Measurements from ENCODE around the gene BLOC1S6. TPM values are rescaled to one million over a fixed set of nuclear protein-coding genes. Genes with fewer than 3 reads are reported as not detected.

BLOC1S6 gene
- polyA plus RNA-seq, 1 donor from 2014 or later = 179 TPM

DNA sequence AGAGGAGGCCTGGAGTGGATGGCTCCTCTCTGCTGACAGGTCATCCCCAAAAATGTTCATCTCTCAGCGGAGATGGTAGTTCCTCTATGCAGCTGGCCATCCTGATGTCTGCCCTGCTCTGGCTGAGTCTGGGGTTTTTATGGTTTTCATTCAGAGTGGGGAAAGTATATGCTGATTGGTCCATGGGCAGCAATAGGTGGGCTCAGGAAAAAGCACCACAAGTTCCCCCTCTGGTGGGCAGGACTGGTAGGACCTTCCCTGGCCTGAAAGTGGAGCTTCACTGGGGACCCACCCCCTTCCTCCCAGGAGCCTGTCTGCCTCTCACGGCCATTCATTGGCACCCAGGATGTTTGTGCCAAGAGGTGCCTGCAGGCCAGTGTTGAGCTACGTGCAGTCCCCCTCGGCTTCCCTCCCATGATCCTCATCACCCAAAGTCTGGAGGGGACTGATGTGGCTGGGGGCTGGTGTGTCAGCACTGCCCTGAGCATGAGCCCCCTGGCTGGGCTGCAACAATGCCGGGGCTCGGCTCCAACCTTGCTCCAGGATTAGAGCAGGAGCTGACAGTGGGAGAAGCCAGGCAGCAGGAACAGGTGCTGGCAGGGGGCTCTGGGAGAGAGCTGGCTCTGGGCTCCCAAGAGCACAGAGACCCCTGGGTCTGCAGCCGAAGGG lies 13.1 kb upstream of the BLOC1S6 start:
- no peaks in the 10 kb centered on the region for H3K9me3 ChIP-seq (ENCODE audit: low read length)
- H3K27me3 ChIP-seq (ENCODE audit: insufficient read depth, low read depth, low read length) = no peaks in the 10 kb centered on the region
- no peak overlapping the region for H3K9ac ChIP-seq (ENCODE audit: low read length)
- TF ChIP-seq POLR2AphosphoS5 (IDR thresholded peaks at IDR 0.05) (no peak), EZH2 (IDR thresholded peaks at IDR 0.05; ENCODE audit: borderline replicate concordance, insufficient read depth, low read length, poor library complexity, severe bottlenecking) (no peak), MXI1 (conservative IDR thresholded peaks at IDR 0.05; ENCODE audit: poor library complexity, severe bottlenecking) (no peak), RAD21 (conservative IDR thresholded peaks at IDR 0.05) (no peak), SMC3 (conservative IDR thresholded peaks at IDR 0.05; ENCODE audit: poor library complexity) (no peak), EP300 (conservative IDR thresholded peaks at IDR 0.05; ENCODE audit: poor library complexity, severe bottlenecking) (no peak), TAF1 (IDR thresholded peaks at IDR 0.05; ENCODE audit: low read depth) (no peak)
- TF ChIP-seq, protein P1, sequence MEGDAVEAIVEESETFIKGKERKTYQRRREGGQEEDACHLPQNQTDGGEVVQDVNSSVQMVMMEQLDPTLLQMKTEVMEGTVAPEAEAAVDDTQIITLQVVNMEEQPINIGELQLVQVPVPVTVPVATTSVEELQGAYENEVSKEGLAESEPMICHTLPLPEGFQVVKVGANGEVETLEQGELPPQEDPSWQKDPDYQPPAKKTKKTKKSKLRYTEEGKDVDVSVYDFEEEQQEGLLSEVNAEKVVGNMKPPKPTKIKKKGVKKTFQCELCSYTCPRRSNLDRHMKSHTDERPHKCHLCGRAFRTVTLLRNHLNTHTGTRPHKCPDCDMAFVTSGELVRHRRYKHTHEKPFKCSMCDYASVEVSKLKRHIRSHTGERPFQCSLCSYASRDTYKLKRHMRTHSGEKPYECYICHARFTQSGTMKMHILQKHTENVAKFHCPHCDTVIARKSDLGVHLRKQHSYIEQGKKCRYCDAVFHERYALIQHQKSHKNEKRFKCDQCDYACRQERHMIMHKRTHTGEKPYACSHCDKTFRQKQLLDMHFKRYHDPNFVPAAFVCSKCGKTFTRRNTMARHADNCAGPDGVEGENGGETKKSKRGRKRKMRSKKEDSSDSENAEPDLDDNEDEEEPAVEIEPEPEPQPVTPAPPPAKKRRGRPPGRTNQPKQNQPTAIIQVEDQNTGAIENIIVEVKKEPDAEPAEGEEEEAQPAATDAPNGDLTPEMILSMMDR (IDR thresholded peaks at IDR 0.05; ENCODE audit: poor library complexity, severe bottlenecking) = no peak
- TF ChIP-seq, protein P2, sequence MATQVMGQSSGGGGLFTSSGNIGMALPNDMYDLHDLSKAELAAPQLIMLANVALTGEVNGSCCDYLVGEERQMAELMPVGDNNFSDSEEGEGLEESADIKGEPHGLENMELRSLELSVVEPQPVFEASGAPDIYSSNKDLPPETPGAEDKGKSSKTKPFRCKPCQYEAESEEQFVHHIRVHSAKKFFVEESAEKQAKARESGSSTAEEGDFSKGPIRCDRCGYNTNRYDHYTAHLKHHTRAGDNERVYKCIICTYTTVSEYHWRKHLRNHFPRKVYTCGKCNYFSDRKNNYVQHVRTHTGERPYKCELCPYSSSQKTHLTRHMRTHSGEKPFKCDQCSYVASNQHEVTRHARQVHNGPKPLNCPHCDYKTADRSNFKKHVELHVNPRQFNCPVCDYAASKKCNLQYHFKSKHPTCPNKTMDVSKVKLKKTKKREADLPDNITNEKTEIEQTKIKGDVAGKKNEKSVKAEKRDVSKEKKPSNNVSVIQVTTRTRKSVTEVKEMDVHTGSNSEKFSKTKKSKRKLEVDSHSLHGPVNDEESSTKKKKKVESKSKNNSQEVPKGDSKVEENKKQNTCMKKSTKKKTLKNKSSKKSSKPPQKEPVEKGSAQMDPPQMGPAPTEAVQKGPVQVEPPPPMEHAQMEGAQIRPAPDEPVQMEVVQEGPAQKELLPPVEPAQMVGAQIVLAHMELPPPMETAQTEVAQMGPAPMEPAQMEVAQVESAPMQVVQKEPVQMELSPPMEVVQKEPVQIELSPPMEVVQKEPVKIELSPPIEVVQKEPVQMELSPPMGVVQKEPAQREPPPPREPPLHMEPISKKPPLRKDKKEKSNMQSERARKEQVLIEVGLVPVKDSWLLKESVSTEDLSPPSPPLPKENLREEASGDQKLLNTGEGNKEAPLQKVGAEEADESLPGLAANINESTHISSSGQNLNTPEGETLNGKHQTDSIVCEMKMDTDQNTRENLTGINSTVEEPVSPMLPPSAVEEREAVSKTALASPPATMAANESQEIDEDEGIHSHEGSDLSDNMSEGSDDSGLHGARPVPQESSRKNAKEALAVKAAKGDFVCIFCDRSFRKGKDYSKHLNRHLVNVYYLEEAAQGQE (IDR thresholded peaks at IDR 0.05; ENCODE audit: borderline replicate concordance) = no peak
- H3F3A ChIP-seq (ENCODE audit: insufficient read depth, low read length, poor library complexity, severe bottlenecking) = no peaks in the 10 kb centered on the region
- H3K27ac ChIP-seq (ENCODE audit: low read length) = no peak overlapping the region
- H3K4me2 ChIP-seq (ENCODE audit: low read length) = no peak overlapping the region
- no peak overlapping the region for H3K4me3 ChIP-seq (ENCODE audit: low read length)
- no peaks in the 10 kb centered on the region for H4K20me1 ChIP-seq (ENCODE audit: insufficient read depth)
- H3K79me2 ChIP-seq (replicated peaks; ENCODE audit: insufficient read depth, low read length) = no peaks in the 10 kb centered on the region
- H3K9me2 ChIP-seq (ENCODE audit: insufficient read depth, low read length) = no peaks in the 10 kb centered on the region
- H2AFZ ChIP-seq (ENCODE audit: low read depth, low read length) = no peak overlapping the region
- no peaks in the 10 kb centered on the region for H3K36me3 ChIP-seq (ENCODE audit: insufficient read depth, low read length)

DNA sequence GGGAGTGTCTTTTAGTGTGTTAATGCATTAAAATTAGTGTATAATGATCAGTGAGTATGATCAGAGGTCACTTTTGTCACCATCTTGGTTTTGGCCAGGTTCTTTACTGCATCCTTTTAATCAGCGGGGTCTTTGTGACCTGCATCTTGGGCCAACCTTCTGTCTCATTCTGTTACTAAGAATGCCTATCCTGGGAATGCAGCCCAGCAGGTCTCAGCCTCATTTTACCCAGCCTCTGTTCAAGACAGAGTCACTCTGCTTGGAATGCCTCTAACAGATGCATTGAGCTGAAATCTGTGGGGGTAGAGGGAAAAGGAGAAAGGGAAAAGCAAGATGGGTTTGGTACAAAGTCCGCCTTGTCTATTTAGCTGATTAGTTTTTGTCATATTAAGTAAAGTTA lies 5.3 kb upstream of the BLOC1S6 start:
- H3K36me3 ChIP-seq (ENCODE audit: insufficient read depth, low read length) = no peaks in the 10 kb centered on the region
- no peak for TF ChIP-seq EZH2 (IDR thresholded peaks at IDR 0.05; ENCODE audit: borderline replicate concordance, insufficient read depth, low read length, poor library complexity, severe bottlenecking)
- no peaks in the 10 kb centered on the region for H3K9me3 ChIP-seq (ENCODE audit: low read length)
- peaks cover 4% of the 10 kb centered on the region for H3K79me2 ChIP-seq (replicated peaks; ENCODE audit: insufficient read depth, low read length)
- H3F3A ChIP-seq (ENCODE audit: insufficient read depth, low read length, poor library complexity, severe bottlenecking) = no peaks in the 10 kb centered on the region
- H4K20me1 ChIP-seq (ENCODE audit: insufficient read depth) = no peaks in the 10 kb centered on the region
- H3K9me2 ChIP-seq (ENCODE audit: insufficient read depth, low read length) = no peaks in the 10 kb centered on the region
- H3K4me2 ChIP-seq (ENCODE audit: low read length) = no peak overlapping the region
- H3K4me3 ChIP-seq (ENCODE audit: low read length) = no peak overlapping the region
- no peaks in the 10 kb centered on the region for H3K27me3 ChIP-seq (ENCODE audit: insufficient read depth, low read depth, low read length)
- H2AFZ ChIP-seq (ENCODE audit: low read depth, low read length) = no peak overlapping the region
- H3K27ac ChIP-seq (ENCODE audit: low read length) = no peak overlapping the region
- no peak overlapping the region for H3K9ac ChIP-seq (ENCODE audit: low read length)

All from neural cell (in vitro differentiated cells).